K562 treated with DMSO at 1 percent for 12 hours (cell line): Measurements from ENCODE around the gene F12. TPM values are rescaled to one million over a fixed set of nuclear protein-coding genes. Genes with fewer than 3 reads are reported as not detected.

ENCODE experiments used
- total RNA-seq: library from RNA; unstranded; fragments of 300-600 nt; gene quantifications from 2 replicates; pipeline ENCODE4 v1.2.3, GENCODE V29; 2022; ENCODE audit not compliant: insufficient read depth

F12 gene
- total RNA-seq: 8.4 and 19.7 TPM in 2 replicates

GRCh38 chr5:177409043-177409801 lies at the start of gene F12:
Gene F12, minus strand, starts transcription at chr5:177409564. Its CDS starts 37 bp downstream, at chr5:177409527.

DNA sequence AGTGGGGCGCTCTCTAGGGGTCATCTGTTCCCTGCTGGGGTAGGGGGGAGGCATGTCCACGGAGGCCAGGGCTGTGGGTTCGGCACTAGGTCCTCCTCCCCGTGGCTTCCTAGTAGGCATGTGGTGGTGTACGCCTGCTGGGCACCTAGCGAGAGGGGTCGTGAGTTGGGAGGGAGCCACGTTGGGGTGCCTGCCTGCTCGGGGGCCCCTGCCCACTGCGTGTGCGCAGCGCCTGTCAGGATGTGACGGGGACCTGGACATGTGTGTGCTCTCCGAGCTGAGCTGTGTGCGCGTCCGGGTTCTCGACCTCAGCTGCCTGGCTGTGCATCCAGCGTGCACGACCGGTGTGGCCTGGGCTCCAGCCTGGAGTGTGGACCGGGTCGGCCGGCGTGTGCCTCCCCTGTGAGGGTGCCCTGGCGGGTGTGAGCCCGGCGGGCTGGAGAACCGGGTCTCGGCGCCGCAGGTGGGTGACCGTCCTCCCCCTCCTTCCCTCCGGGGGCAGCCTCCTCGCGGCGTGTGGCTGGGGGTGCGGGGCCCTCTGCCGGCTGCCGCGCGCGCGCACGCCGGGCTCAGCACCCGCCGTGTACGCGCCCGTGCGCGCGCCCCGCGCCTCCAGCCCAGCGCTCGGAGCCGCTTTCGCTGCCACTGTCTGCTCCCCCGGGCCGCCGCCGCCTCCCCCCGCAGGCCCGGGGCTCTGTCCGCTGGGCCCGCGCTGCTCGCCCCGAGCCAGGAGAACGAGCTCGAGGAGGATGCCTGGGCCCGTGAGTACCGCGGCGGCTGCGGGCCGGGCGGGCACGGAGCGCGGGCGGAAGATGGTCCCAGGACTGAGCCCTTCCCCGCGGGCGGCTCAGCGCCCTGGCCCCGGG lies 37.1 kb upstream of the F12 start, which contains the start of gene PRR7:
TSS of gene PRR7 (plus strand) at position 615 of the 866 bp plus-strand sequence. CDS start 8,254 bp downstream, outside the sequence.

DNA sequence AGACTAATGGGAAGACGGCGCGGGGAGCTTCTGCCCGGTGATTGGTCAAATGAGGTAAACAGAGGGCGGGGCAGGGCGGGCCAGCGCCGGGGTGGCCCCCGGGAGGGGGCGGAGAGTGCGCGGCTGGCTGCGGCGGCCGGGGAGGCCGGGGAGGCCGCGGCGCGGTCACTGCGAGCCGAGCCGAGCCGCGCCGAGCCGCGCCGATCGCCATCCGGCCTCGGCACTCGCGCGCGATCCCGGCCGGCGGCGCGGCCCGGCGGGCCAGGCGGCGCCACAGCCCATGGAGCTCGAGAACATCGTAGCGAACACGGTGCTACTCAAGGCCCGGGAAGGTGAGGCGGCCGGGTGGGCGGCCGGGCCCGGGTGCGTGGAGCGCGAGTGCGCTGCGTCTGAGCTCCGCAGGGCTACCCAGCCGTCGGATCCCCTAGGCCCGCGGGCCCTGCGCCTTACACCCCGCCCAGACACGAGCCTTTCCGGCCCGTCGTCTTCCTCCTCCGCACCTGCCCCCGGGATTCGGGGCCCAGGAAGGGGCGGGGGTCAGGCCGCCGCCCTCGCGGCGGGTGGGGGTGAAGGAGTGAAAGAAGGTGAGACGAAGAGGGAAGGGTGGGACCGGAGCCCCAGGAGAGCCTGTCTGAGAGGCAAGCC lies 17.3 kb upstream of the F12 start, which contains the start of gene GRK6:
TSS of gene GRK6 (plus strand) at position 111 of the 645 bp plus-strand sequence. CDS start at position 281, 170 bp downstream.

DNA sequence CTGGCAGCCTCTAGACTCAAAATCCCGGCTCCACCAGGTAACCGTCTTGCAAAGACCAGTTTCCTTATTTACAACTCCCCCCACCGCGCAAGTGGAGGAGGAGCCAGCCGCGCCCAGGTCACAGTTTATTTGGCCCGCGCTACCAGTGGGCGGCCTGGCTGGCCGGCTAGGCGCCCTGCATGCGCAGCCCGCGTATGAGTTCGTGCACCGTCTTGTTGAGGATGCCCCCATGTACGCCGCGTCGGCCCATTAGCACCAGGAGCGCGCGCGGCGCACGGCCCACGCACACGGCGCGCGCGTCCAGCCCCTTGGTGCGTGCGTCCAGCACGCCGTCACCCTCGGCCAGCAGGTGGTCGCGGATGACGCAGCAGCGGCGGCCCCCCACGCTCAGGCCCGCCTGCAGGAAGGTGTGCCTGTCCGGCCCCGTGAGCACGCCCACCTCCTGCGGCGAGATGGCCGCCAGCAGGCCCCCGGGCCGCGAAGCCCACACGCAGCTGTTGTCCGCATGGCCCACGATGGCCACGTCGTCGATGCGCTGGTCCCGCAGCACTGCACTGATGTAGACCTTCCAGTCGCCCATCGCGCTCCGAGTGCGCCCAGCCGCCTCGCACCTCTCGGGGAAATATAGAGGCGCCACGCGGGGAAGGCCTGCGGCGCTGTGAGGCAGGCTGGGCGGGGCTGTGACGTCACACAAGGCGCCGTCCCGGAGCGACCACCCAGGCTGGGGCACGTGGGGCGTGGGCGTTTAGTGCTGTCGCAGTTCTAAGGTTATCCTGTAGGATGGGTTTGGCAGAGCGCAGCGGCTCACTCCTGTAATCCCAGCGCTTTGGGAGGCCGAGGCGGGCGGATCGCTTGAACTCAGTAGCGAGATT lies 9.1 kb downstream of the F12 start, which contains the start of gene PFN3:
TSS of gene PFN3 (minus strand) at position 665 of the 872 bp plus-strand sequence. CDS start at position 580, 85 bp downstream.

DNA sequence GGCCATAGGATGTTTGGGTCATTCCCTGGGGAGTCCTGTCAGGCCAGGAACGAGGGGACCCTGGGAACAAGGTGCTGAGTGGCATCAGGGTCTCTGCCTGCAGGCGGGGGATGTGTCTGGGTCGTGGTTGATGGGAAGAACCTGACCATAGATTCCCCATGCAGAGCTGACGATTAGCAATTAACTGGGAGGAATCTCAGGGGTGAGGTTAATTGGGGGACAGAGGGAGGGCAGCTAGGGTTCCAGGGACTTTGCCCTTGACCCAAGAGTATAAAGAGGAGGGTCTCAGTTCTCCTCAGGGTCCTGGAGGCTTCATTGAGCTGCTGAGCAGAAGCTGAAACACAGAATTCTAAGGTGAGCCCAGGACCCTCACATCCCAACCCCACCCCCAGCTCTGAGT lies 25.2 kb downstream of the F12 start, which contains the start of gene SLC34A1:
TSS of gene SLC34A1 (plus strand) at position 301 of the 400 bp plus-strand sequence. CDS start 1,308 bp downstream, outside the sequence.

GRCh38 chr5:177357459-177358351 lies 51.7 kb downstream of the F12 start, which contains the start of gene RGS14:
Gene RGS14, plus strand, starts transcription at chr5:177357924. Its CDS starts 101 bp downstream, at chr5:177358025.

Other genes with a start within 250 kb of the F12 start
- 57.4 and 61.3 TPM in 2 replicates for gene RAB24, start 105.8 kb downstream of the F12 start, total RNA-seq
- gene PRELID1, start 105.8 kb downstream of the F12 start, total RNA-seq: 197 and 278 TPM in 2 replicates
- 35.5 and 38.9 TPM in 2 replicates for gene MXD3, start 97.7 kb downstream of the F12 start, total RNA-seq
- 338 and 355 TPM in 2 replicates for gene LMAN2, start 57.9 kb downstream of the F12 start, total RNA-seq
- gene RGS14, start 51.6 kb downstream of the F12 start, total RNA-seq: 64.6 and 74.6 TPM in 2 replicates
- not detected in 2 replicates for gene SLC34A1, start 25.1 kb downstream of the F12 start, total RNA-seq
- not detected in 2 replicates for gene PFN3, start 8.9 kb downstream of the F12 start, total RNA-seq
- gene GRK6, start 17.1 kb upstream of the F12 start, total RNA-seq: 60.6 and 81.9 TPM in 2 replicates
- gene PRR7, start 37.2 kb upstream of the F12 start, total RNA-seq: 4.1 and 8.5 TPM in 2 replicates
- 24.1 and 40.0 TPM in 2 replicates for gene DBN1, start 64.1 kb upstream of the F12 start, total RNA-seq
- 107 and 141 TPM in 2 replicates for gene PDLIM7, start 88.0 kb upstream of the F12 start, total RNA-seq
- 8.1 and 29.1 TPM in 2 replicates for gene DOK3, start 100.3 kb upstream of the F12 start, total RNA-seq
- 100 and 113 TPM in 2 replicates for gene DDX41, start 107.4 kb upstream of the F12 start, total RNA-seq
- 23.8 and 52.9 TPM in 2 replicates for gene FAM193B, start 145.0 kb upstream of the F12 start, total RNA-seq
- gene TMED9, start 182.6 kb upstream of the F12 start, total RNA-seq: 338 and 344 TPM in 2 replicates
- 22.9 and 23.1 TPM in 2 replicates for gene B4GALT7, start 190.6 kb upstream of the F12 start, total RNA-seq